HG03135 (cell line): ENCODE measurements around the gene NEK9.
"Not testable (repeated sequence)": the region's sequence is repeated elsewhere in the genome, so short reads cannot be mapped to it uniquely, and the experiment has no call there.

Source experiments
- ATAC-seq: cut with Tn5 transposase; IDR thresholded peaks from one replicate; pipeline ENCODE4 v1.9.1; 2021; ENCODE audit warnings: mild to moderate bottlenecking, moderate library complexity; ENCODE audit not compliant: unreplicated experiment

The NEK9 gene

GRCh38 chr14:75147423-75148071 lies 20.7 kb upstream of the NEK9 start:
- no peak for ATAC-seq

- ATAC-seq: no peak
Measured at GRCh38 chr14:75144944-75145343, 18.1 kb upstream of the NEK9 start.

GRCh38 chr14:75143761-75144527 lies 17.1 kb upstream of the NEK9 start:
- no peak for ATAC-seq

- no peak for ATAC-seq
Measured at GRCh38 chr14:75142494-75142893, 15.6 kb upstream of the NEK9 start.

GRCh38 chr14:75141967-75142366 lies 15.1 kb upstream of the NEK9 start:
- ATAC-seq: no peak

- no peak for ATAC-seq
Measured at GRCh38 chr14:75141062-75141461, 14.2 kb upstream of the NEK9 start.

DNA sequence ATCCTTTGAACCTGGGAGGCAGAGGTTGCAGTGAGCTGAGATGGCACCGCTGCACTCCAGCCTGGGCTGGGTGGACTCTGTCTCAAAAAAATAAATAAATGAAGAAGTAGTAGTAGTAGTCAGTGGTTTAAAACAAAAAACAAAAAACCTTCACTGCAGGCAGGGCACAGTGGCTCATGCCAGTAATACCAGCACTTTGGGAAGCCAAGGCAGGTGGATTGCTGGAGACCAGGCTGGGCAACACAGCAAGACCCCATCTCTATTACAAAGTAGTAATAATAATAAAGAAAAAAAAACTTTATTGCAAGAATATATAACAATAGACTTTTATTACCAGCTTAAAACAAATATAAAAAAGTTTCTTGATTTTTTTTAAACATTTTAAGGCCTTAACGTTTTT lies 13.8 kb upstream of the NEK9 start:
- ATAC-seq: no peak

GRCh38 chr14:75139185-75139584 lies 12.3 kb upstream of the NEK9 start:
- no peak for ATAC-seq

DNA sequence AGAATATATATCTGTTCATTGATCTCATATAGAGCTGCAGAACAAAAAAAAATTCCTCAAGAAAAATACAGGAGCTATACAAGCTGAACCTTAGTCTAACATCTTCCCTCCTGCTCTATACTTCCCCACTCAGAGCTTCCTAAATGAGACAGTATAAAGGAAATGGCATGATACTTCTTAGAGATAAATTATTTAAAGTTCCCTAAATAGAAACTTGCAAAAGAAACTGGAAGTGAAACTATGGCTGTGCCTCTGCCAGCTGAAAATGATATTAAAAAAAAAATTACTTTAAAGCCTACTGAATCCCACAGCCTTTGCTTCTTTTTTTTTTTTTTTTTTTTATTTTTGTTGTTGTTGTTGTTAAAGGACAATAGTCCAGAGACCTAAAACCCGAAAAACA lies 11.6 kb upstream of the NEK9 start:
- ATAC-seq: no peak

DNA sequence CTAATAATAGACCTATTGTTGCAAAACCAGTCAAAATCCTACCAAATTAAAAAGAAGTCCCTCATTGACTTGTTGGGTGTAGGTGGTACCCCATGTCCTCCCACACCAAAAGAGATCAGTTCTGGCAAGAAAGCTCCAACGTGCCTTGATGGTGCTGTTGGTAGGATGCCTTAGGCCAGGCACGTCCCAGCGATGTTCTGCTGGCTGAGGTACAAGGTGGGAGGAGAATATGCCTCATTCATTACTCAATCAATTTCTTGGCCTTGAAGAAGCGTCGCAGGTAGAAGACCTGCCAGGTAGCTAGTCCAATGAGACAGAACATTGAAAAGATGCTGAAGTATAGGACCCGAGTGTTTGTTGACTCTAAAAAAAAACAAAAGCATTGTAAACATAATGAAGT lies 7.8 kb upstream of the NEK9 start:
- no peak for ATAC-seq

GRCh38 chr14:75133597-75133996 lies 6.7 kb upstream of the NEK9 start:
- no peak for ATAC-seq

DNA sequence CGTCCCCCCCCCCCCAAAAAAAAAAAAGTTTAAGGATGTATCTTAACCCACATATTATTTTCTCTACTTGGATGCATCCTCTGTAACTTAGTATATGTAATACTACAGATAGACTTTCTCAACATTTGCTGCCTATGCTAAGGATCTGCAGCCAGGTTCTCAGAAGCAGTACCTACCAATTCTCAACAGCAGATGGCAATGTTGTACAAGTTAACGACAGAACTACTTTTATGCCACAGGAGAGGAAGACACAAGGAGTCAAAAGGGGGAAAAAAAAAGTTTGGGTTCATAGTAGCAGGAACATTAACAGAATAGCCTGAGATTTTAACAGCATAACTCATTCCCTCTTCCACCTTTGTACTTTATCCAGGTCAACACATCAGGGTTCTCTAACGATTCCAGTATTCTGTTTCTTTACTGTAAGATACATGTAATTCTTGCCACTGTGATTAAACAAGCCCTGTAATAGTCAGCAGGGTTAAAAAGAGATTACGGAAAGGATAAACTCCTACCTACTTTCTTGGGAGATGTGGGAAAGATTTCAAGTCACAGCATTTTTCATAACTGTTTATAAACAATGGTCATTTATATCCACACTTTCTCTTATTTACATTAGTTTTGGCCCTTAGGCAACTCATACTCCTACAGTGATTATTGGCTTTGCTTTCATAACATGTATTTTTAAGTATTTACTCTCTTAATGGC lies 5.7 kb upstream of the NEK9 start:
- ATAC-seq: no peak

DNA sequence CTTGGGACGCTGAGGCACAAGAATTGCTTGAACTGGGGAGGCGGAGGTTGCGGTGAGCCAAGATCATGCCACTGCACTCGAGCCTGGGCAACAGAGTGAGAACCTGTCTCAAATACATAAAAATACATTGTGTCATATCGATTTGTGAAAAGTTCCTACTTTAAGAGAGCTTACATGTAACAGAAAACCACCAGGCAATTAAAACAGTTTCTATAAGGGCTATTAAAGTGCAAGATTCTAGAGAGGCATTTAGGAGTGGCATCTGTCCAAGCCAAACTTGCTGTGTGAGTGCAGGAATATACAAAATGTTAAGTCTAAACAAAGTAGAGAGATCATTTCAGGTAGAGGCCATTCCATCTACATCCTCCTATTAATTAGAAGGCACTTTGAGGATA lies 1.7 kb upstream of the NEK9 start:
- no peak for ATAC-seq

DNA sequence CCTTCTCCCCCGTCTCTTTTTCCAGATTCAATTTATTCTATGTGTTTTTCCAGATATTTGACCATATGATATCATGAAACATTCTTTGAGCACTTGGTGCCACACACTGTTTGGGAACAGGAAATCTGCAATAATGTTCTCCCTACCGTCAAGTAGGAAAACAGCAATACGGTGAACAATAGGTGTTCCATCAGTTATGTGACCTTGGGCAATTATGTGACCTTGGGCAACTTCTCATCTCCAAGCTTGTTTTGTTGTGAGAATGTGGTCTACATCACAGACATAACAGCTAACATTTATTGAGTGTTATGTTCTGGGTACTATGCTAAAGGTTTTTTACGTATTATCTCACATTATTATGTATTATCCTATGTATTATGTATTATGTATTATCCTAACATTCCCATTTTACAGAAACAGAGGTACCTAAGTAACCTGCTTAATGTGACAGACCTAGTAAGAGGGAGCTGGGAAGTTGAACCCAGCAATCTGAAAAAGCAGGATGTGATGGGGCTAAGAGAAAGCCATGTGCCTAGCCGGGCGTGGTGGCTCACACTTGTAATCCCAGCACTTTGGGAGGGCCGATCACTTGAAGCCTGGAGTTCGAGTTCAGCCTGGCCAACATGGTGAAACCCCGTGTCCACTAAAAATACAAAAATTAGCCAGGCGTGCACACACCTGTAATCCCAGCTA lies 1.2 kb upstream of the NEK9 start:
- ATAC-seq: no peak

- ATAC-seq: not testable (repeated sequence)
Measured at GRCh38 chr14:75127474-75127820, 599 bp upstream of the NEK9 start.

DNA sequence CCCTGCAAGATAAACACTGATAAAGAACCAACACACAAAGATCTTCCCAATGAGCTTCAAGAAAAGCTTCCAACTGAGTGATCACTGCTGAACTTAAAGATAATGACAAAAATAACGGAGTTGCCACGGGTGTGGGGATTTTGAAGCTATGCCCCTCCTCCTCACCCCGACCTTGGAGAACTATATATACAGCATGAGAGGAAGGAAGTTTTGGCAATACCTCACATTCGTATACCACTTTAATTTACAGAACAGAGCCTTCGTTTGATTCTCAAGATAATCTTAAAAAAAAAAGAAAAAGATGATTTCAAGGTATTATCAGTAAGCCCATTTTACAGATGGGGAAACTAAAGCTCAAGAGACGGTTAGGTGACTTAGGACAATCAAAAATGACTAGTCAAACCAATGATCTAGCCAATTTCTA lies 715 bp downstream of the NEK9 start:
- ATAC-seq: no peak

DNA sequence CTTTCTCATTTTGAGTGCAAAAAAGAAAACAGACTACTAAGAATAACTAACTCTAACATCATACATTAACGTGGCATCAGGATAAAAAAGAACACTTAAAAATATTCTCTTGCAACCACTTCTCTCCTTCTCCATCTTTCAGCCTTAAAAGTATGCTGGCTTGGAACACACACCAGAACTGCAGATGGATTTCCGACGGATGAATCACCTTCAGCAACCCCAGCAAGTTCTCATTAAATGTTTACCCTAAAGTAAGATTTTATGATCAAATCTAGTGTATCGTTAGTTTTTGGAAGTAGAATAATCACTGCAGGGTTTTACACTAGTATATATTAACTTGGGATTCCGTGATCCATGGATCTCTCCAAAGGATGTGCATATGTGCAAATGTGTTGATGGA lies 1.2 kb downstream of the NEK9 start:
- ATAC-seq: no peak

DNA sequence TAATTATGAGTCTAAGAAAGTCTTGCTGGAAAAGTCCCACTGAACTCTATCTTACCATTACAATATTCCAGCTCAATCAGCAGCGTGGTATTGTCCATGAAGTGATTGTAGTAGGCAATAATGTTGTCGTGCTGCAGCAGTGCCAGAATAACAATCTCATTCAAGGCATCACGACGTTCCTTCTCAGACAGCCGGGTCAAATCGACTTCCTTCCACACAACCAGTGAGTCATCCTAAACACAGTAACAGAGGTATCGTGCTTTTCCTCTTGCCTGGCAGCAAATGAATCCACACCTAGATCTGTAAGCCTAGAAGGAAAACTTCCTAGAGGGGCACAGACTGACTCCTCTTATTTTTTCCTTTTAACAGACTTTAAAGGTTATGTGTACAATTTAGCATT lies 2.9 kb downstream of the NEK9 start:
- no peak for ATAC-seq

DNA sequence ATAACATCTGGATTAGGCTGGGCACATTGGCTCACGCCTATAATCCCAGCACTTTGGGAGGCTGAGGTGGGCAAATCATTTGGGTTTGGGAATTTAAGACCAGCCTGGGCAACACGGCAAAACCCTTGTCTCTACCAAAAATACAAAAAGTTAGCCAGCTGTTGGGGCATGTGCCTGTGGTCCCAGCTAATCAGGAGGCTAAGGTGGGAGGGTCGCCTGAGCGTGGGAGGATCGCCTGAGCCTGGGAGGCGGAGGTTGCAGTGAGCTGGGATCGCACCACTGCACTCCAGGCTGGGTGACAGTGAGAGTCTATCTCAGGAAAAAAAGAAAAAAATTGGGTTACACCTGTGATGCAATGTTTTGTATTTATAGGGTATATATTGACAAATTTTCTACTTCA lies 5.3 kb downstream of the NEK9 start:
- ATAC-seq: no peak

DNA sequence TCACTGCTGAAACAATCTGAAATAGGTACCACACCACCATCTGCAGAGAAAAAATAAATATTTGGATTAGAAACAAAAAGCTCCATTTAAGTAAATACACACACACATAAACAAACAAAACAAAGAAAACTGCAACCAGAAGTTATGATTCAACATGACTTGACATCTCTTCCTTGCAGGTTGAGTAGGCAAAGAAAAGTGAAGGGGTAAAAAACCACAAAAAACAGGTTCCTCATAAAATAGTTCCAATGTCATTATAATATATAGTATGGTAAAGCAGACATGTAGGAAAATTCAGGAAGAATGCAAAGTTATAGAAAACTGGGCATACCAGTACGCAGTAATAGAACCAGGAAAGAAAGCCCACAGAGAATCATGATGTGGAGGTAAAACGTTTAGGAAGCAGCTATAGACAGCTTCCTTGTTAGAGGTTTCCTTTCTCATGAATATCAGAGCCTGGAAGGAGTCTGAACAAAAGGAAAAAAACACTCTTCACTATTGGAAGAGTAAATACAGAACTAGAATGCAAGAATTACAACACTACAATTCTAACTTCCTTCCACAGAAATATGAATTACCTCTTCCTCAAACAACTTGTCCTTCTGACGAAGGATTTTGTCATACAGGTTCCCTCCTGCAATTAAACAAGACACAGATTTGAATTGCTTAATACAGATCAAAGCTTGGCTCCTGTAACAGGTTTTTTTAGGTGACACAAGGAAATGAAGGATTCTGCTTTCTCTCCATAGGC lies 6.1 kb downstream of the NEK9 start:
- no peak for ATAC-seq

DNA sequence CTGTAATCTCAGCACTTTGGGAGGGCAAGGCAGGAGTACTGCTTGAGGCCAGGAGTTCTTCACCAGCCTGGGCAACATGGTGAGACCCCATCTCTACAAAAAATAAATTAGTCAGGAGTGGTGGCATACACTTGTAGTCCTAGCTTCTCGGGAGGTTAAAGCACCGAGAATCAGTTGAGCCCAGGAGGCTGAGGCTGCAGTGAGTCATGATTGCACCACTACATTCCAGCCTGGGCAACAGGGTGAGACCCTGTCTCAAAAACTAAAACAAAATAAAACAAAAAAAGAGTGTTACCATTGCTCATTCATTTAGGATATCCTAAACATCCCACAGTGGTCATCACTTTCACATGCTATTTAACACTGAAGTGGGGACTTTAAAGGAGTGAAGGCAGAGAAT lies 7.8 kb downstream of the NEK9 start:
- ATAC-seq: no peak
